HL-60 (cell line): Measurements from ENCODE around the gene PBRM1.

Experiments
- CTCF ChIP-seq: IDR thresholded peaks from one replicate; pipeline ENCODE4 v1.5.1; 2011; ENCODE audit warnings: low read length, control low read depth, inconsistent platforms; ENCODE audit not compliant: insufficient read depth
- GABPA ChIP-seq: IDR thresholded peaks from 2 replicates; pipeline ENCODE4 v1.6.1; 2012; ENCODE audit warnings: low read depth

- TF ChIP-seq CTCF (no peak), GABPA (no peak)
Measured at GRCh38 chr3:52600258-52600657, 85.5 kb downstream of the PBRM1 start.
